Measurements from ENCODE around the gene JMJD1C. TPM values are rescaled to one million over a fixed set of nuclear protein-coding genes. Genes with fewer than 3 reads are reported as not detected.

Gene JMJD1C
- total RNA-seq, 1 experiment from 2014 or later = 66.3 TPM

GRCh38 chr10:63175534-63175933, 290.2 kb downstream of the JMJD1C start:
- H3K9ac ChIP-seq (ENCODE audit: low read length) = no peak overlapping the region
- no peaks in the 10 kb centered on the region for H3K9me2 ChIP-seq (ENCODE audit: insufficient read depth)
- no peaks in the 10 kb centered on the region for H3K27me3 ChIP-seq (ENCODE audit: insufficient read depth, low read length)
- TF ChIP-seq YY1 (IDR thresholded peaks at IDR 0.05; ENCODE audit: extremely low read depth, insufficient replicate concordance, low read depth, low read length) (no peak), CBX3 (IDR thresholded peaks at IDR 0.05; ENCODE audit: low read depth) (no peak)
- TF ChIP-seq, protein P1, sequence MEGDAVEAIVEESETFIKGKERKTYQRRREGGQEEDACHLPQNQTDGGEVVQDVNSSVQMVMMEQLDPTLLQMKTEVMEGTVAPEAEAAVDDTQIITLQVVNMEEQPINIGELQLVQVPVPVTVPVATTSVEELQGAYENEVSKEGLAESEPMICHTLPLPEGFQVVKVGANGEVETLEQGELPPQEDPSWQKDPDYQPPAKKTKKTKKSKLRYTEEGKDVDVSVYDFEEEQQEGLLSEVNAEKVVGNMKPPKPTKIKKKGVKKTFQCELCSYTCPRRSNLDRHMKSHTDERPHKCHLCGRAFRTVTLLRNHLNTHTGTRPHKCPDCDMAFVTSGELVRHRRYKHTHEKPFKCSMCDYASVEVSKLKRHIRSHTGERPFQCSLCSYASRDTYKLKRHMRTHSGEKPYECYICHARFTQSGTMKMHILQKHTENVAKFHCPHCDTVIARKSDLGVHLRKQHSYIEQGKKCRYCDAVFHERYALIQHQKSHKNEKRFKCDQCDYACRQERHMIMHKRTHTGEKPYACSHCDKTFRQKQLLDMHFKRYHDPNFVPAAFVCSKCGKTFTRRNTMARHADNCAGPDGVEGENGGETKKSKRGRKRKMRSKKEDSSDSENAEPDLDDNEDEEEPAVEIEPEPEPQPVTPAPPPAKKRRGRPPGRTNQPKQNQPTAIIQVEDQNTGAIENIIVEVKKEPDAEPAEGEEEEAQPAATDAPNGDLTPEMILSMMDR (IDR thresholded peaks at IDR 0.05 in 2 of 3, conservative IDR thresholded peaks at IDR 0.05 in 1 of 3; ENCODE audit: borderline replicate concordance in 1 of 3, insufficient read depth in 1 of 3, low read depth in 2 of 3, low read length in 2 of 3) = 0 out of 6 replicates have a peak, but pooled peaks of 1 of the 3 experiments have one; percentile 11
- H3K36me3 ChIP-seq (ENCODE audit: control insufficient read depth in 1 of 2, insufficient read depth in 2 of 2, low read length in 2 of 2) = peaks cover 15 to 35% of the 10 kb centered on the region in 2 experiments
- H3K4me1 ChIP-seq (ENCODE audit: control insufficient read depth in 1 of 2, insufficient read depth in 2 of 2, low read length in 2 of 2) = no peaks in the 10 kb centered on the region
- no peaks in the 10 kb centered on the region for H3K79me2 ChIP-seq (ENCODE audit: insufficient read depth, low read length)
- ATAC-seq (no peak), DNase-seq (ENCODE audit: low read depth, low spot score) (no peak)
- RAD21 ChIA-PET (ENCODE audit: low non-redundant PET in 1 of 2, low total read pairs in 2 of 2, uncharacterized antibody in 2 of 2, unreplicated experiment in 2 of 2) = no interaction called here
- H2AFZ ChIP-seq (ENCODE audit: low read depth, low read length, poor library complexity, severe bottlenecking) = no peak overlapping the region
- H3K27ac ChIP-seq (ENCODE audit: low read depth, low read length) = no peak overlapping the region
- CTCF ChIA-PET = interaction anchor here (1.0 to 2.0 kb wide), 3 partner anchors 8 to 545 kb away, joined by 3 to 5 read pairs (median 4); no protein-coding TSS in a partner anchor
- no peak overlapping the region for H3K4me2 ChIP-seq (ENCODE audit: low read length)
- H3K4me3 ChIP-seq (replicated peaks in 1 of 2; ENCODE audit: low read depth in 1 of 2, low read length in 2 of 2) = no peak overlapping the region
- POLR2A ChIA-PET = no interaction called here
- TSS peak; percentile 12 for BruUV-seq (replicated peaks)
- H3K9me3 ChIP-seq (ENCODE audit: control insufficient read depth in 1 of 2, insufficient read depth in 1 of 2, low read depth in 1 of 2, low read length in 2 of 2) = no peaks in the 10 kb centered on the region
- no peaks in the 10 kb centered on the region for H4K20me1 ChIP-seq (ENCODE audit: insufficient read depth)
- intact Hi-C loops (cut with micrococcal nuclease) = no loop called here

DNA sequence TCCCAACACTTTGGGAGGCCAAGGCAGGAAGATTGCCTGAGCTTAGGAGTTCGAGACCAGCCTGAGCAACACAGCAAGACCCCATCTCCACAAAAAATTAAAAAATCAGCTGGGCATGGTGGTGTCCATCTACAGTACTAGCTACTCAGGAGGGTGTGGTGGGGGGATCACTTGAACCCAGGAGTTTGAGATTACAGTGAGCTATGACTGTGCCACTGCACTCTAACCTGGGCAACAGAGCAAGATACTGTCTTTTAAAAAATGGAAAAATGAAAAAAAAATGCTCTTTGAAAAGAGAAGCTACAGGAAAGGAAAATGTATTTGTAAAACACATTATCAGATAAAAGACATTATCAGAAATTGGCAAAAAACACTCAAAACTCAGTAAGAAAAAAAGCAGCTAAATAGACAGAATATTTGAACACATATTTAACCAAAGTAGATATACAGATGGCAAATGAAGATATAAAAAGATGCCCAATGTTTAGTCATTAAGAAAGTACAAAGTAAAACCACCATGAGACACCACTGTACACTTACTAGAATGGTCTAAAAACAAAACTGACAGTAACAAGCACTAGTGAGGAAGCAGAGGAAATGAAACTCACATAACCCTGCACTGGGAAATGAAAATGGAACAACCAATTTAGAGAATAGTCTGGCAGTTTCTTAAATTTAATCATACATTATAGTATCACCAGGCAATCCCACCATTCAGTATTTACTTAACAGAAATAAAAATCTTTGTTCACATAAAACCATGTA, 292.1 kb downstream of the JMJD1C start:
- Histone ChIP-seq H3K79me2 (ENCODE audit: insufficient read depth, low read length) (no peaks in the 10 kb centered on the region), H3K4me3 (replicated peaks in 1 of 2; ENCODE audit: low read depth in 1 of 2, low read length in 2 of 2) (no peak overlapping the region), H3K4me2 (ENCODE audit: low read length) (no peak overlapping the region), H3K9me2 (ENCODE audit: insufficient read depth) (no peaks in the 10 kb centered on the region), H3K9me3 (ENCODE audit: control insufficient read depth in 1 of 2, insufficient read depth in 1 of 2, low read depth in 1 of 2, low read length in 2 of 2) (no peaks in the 10 kb centered on the region), H2AFZ (ENCODE audit: low read depth, low read length, poor library complexity, severe bottlenecking) (no peak overlapping the region), H4K20me1 (ENCODE audit: insufficient read depth) (no peaks in the 10 kb centered on the region), H3K36me3 (ENCODE audit: control insufficient read depth in 1 of 2, insufficient read depth in 2 of 2, low read length in 2 of 2) (peaks cover 15 to 38% of the 10 kb centered on the region in 2 experiments), H3K27me3 (ENCODE audit: insufficient read depth, low read length) (no peaks in the 10 kb centered on the region), H3K4me1 (ENCODE audit: control insufficient read depth in 1 of 2, insufficient read depth in 2 of 2, low read length in 2 of 2) (no peaks in the 10 kb centered on the region), H3K27ac (ENCODE audit: low read depth, low read length) (no peak overlapping the region), H3K9ac (ENCODE audit: low read length) (no peak overlapping the region)
- ChIA-PET CTCF (interaction anchor here (2.0 kb wide), 1 partner anchor 547 kb away, joined by 4 read pairs; no protein-coding TSS in a partner anchor), RAD21 (ENCODE audit: low non-redundant PET in 1 of 2, low total read pairs in 2 of 2, uncharacterized antibody in 2 of 2, unreplicated experiment in 2 of 2) (no interaction called here), POLR2A (no interaction called here)
- intact Hi-C loops (cut with micrococcal nuclease) = no loop called here
- ATAC-seq (no peak), DNase-seq (ENCODE audit: low read depth, low spot score) (no peak)
- BruUV-seq (replicated peaks) = no TSS peak
- TF ChIP-seq TCF7L2 (IDR thresholded peaks at IDR 0.05; ENCODE audit: borderline replicate concordance, extremely low read depth, insufficient read depth, insufficient read length) (no peak), CEBPB (IDR thresholded peaks at IDR 0.05; ENCODE audit: low read depth) (no peak), ZNF274 (IDR thresholded peaks at IDR 0.05; ENCODE audit: low read depth, low read length) (no peak), ELF1 (IDR thresholded peaks at IDR 0.05; ENCODE audit: borderline replicate concordance, low read depth) (no peak), CBX3 (IDR thresholded peaks at IDR 0.05; ENCODE audit: low read depth) (no peak), SP1 (IDR thresholded peaks at IDR 0.05; ENCODE audit: low read depth) (no peak), YY1 (IDR thresholded peaks at IDR 0.05; ENCODE audit: extremely low read depth, insufficient replicate concordance, low read depth, low read length) (no peak), POLR2A (IDR thresholded peaks at IDR 0.05; ENCODE audit: borderline replicate concordance, extremely low read depth, insufficient read depth, insufficient read length) (no peak), EZH2 (IDR thresholded peaks at IDR 0.05) (no peak), JUND (IDR thresholded peaks at IDR 0.05) (no peak), SRF (IDR thresholded peaks at IDR 0.05; ENCODE audit: low read depth) (no peak), ZFX (IDR thresholded peaks at IDR 0.05) (no peak), ATF3 (IDR thresholded peaks at IDR 0.05) (no peak)
- TF ChIP-seq, protein P1 (IDR thresholded peaks at IDR 0.05 in 2 of 3, conservative IDR thresholded peaks at IDR 0.05 in 1 of 3; ENCODE audit: borderline replicate concordance in 1 of 3, insufficient read depth in 1 of 3, low read depth in 2 of 3, low read length in 2 of 3) = no peak

Measured in HCT116 (cell line).